Nucleus accumbens (tissue), 56 donors: ENCODE data around the gene PPFIA1.
"Not testable (repeated sequence)": the region's sequence is repeated elsewhere in the genome, so short reads cannot be mapped to it uniquely, and the experiment has no call there.

ENCODE experiments used
- DNase-seq, 56 donors: peaks; one replicate each; lab custom pipeline; 2025; lab: John Stamatoyannopoulos, UW

Gene PPFIA1

DNA sequence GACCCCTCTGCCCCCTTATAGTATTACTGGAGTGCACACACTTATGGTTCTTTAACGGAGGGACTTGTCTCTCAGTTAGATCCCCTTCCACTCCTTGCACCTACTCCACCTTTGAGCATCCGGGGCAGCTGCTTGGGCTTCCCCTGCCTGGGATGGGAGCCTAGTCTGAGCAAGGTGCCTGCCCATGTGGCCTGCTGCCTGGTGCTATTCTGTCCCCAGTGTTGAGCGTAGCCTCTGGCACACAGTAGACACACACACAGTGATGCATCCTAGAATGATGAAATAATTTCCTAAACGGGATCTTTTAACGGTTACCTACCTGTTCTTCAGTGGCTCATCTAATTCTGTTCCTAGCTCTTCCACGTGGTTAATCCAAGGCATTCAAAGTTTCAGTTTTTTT, 22.4 kb downstream of the PPFIA1 start:
- peak in 3 of 56 donors; percentile 19 to 20 (median 20) for DNase-seq

DNA sequence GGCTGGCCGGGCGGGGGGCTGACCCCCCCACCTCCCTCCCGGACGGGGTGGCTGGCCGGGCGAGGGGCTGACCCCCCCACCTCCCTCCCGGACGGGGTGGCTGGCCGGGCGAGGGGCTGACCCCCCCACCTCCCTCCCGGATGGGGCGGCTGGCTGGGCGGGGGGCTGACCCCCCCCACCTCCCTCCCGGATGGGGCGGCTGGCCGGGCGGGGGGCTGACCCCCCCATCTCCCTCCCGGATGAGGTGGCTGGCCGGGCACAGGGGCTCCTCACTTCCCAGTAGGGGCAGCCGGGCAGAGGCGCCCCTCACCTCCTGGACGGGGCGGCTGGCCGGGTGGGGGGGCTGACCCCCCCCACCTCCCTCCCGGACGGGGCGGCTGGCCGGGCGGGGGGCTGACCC, 24.7 kb downstream of the PPFIA1 start:
- DNase-seq: not testable (repeated sequence)

DNA sequence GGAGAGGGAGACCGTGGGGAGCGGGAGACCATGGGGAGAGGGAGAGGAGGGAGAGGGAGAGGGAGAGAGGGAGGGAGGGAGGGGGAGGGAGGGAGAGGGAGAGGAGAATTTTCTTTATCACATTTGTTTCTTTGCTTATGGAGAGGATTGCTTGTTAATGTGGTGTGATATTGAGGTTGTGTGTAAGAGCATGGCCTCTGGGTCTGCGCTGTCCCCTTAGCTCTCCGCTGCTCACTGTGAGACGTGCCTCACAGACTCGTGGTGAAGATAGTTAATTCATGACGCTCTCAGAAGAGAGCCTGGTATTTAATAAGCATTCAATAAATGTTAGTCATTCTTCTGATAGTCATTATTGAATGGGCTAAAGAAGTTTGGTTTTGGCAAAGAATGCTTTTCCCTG, 26.2 kb downstream of the PPFIA1 start:
- DNase-seq: no peak

GRCh38 chr11:70297341-70297740, 26.9 kb downstream of the PPFIA1 start:
- DNase-seq: no peak

GRCh38 chr11:70298243-70298915, 27.9 kb downstream of the PPFIA1 start:
- DNase-seq: no peak

DNA sequence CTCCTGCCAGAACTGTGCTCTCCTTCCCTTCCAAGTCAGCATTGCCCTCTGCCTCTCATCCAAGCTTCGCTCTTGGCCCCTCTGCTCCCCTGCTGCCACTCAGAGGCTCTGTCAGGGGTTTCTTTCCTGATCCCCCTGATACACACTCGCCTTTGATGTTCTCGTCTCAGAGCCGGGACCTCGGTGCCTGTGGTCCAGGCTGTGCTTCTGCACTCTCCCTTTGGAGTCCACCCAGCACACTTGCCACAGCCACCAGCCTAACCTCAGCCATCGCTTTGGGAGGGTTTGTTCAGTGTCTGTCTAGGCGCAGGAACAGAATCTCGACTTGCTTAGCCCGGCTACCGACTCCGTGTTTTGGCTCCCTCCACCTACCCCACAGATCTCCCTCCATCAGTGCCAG, 29.1 kb downstream of the PPFIA1 start:
- DNase-seq: no peak

DNA sequence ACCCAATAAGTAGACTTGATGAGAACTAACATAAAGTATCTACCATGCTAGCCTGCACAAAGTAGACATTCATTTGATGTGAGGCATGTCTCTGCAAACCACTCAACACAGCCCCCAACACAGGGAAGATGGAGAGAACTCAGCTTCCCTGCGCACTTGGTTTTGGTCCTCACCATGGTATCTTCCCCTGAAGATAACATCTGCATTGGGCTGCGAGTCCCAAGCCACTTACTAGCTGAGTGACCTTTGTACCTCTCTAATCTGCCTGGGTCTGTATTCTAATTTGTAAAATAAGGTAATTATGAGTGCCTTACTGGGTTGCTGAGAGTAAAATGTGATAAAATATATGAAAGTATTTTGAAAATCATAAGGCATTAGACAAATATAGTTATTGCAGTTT, 30.7 kb downstream of the PPFIA1 start:
- no peak for DNase-seq

DNA sequence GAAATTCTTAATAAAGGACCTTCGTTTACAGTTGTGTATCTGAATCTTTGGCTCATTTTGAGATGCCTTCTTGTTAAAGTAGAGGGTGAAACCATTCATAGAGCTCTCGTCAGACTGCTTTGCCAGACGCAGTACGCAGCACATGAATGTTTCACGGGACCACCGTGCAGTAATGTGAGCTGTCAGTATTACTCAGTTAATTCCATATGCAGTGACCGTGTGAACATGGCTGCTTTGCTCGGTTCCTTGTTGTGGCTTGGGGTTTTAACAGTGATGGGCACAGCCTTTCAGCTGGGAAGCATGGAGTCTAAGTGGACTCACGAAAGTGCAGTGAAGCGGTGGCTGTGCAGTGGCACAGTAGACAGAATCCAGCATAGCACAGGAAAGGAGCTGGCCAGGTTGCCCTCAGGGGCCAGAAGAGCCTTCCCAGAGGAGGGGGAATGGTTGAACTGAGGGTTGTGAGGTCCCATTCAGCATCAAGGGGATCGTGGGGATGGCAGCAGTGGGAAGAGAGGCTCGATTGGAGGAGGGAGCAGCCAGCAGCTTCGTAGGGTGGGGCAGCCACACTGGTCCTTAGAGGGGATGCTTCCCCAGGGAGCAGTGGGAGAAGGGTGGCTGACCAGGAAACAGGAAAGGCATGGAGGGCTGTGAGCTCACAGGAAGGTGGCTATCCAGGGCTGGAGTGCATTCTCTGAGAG, 31.4 kb downstream of the PPFIA1 start:
- DNase-seq: no peak

DNA sequence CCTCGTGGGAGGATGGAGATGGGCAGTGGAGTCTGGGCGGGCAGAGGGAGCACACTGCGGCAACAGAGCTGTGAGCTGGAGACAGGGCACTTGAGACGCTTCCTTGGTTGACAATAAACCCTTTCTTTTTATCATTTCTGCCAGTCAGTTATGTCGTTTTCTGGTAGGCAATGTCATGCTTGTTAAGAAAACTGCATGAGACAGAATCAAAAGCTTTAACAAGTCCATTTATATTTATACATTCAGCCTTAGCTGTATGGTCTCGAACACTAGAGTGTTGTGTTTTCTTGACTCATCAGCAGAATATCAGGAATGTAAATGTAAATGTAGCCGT, 31.9 kb downstream of the PPFIA1 start:
- no peak for DNase-seq

DNA sequence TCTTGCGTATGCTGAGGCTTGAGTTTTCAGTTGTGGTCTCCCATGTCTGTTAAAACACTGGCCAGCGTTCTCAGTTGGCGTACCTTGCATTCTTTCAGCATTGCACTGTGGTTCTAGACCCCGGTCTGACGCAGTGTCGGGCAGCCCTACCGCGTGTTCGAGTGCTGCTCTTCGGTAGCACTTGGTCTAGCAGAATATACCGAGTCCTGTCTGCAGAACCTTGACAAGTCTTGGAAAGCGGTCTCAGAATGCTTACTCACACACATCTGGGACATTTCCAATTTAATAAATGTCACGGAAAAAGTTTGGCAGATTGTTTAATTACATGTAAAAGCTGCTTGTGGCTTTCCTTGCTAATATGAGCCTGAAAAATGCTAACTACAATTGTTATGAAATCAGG, 32.6 kb downstream of the PPFIA1 start:
- DNase-seq: no peak

DNA sequence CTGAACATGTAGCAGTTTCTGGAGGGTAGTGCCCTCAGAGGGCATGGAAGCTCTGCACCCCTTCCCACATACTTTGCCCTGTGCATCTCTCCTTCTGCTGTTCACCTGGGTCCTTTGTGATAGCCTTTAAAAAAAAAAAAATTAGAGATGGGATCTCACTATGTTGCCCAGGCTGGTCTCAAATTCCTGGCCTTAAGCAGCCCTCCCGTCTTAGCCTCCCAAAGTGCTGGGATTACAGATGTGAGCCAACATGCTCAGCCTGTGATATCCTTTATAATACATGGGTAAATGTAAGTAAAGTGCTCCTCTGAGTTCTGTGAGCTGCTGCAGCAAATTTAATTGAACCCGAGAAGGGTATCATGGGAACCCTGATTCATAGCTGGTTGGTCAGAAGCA, 33.7 kb downstream of the PPFIA1 start:
- DNase-seq: no peak

GRCh38 chr11:70305501-70305900, 35.0 kb downstream of the PPFIA1 start:
- no peak for DNase-seq

- no peak for DNase-seq
Observed at GRCh38 chr11:70306586-70307033, 36.1 kb downstream of the PPFIA1 start.

DNA sequence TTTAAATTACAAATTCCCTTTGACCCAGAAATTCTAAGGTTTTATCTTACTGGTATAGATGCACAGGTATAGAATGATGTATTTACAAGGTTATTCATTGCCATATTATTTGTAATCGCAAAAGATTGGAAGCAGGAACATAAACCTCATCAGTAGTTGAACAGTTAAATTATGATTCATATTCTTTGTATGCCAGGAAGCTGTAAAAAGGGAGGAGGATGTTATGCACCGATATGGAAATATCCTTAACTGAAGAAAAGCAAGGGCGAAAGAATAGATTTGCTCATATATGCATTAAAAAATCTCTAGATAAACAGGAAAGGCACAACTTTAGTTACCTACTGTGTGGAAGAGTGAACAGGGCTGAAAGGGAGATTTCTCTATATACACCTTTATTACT, 36.7 kb downstream of the PPFIA1 start:
- DNase-seq: no peak

GRCh38 chr11:70311616-70312015, 41.1 kb downstream of the PPFIA1 start:
- no peak for DNase-seq

DNA sequence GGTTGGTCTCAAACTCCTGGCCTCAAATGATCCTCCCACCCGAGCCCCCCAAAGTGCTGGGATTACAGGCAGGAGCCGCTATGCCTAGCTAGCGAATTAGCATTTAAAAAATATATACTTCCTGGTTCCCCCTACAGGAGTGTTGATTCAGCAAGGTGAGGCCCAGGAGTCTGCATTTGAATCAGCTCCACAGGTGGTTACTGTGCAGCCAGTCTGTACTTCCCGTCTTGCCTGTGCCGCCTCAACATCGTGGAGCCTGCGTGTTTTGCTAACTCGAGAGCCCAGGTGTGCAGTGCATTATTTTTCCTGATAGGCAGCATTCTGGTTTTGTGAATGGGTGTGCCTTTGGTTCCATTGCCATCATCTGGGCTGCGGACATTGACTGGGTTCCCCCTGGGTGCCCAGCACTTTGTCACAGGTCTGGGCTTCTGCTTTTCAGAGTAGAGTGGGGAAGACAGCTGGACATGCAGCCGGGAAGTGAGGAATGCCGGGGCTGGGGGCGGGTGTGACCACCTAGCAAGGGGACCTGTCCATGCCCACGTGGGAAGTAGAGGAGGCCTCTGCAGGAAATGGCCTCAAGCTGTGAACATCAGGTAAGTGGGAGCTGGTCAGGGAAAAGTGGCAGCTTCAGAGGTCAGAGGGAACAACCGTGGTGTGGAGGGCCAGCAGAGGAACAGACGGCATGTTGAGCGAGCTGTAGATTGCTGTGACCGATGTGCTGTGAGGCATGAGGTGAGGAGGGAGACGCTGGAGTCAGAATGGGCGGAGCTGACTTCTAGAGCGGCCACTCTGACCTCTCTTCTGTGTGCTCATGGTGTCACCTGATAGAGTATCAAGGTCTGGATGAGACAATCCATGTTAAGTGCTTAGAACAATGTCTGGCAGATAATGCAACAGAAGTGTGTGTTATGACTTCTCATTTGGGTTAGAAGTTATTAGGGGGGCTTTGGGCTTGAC, 42.2 kb downstream of the PPFIA1 start:
- no peak for DNase-seq

- DNase-seq: no peak
Observed at GRCh38 chr11:70313945-70314344, 43.5 kb downstream of the PPFIA1 start.

DNA sequence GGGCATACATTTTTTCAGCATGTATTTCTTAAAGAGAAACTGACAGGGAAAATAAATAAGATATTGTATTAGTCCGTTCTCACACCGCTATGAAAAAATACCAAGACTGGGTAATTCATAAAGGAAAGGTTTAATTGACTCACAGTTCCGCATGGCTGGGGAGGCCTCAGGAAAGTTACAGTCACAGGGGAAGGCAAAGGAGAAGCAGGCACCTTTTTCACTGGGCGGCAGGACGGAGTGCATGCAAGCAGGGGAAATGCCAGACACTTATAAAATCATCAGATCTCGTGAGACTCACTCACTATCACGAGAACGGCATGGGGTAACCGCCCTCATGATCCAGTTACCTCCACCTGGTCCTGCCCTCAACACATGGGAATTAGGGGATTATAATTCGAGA, 44.2 kb downstream of the PPFIA1 start:
- DNase-seq: no peak

- DNase-seq: no peak
Observed at GRCh38 chr11:70315716-70316115, 45.2 kb downstream of the PPFIA1 start.

DNA sequence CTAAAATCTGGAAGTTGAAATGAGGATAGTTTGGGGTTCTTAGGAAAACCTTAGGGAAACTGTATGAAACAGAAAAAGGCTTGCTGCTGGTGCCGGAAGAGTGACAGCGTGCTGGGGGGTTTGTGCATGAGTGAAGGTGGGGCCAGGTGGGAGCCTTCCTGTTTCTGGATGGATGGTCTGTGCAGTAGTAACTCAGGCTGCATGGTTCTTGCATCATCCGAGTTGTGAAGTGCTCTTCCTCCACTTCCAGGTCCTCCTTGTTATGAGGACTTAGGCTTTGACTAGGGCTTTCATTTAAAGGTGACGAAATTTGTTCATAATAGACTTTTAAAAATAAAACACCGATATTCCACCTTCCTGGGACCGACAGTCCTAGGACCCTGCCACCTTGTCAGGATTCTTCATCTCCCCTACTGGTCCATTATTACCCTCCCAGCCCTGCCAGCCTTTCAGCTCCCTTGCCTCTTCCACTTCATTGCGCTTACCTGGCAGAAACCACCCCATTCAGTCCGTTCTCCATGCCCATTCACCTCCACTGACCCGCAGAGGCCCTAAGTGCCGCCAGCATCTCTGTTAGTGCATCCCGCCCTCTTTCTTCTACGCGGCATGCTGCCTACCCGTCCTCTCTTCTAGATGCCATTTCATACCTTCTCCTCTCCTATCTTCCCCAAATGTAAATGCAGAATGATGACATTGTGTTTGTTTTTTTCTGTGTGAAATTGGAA, 47.3 kb downstream of the PPFIA1 start:
- DNase-seq: no peak
